Erythroblast (primary cell): Measurements from ENCODE around the gene KMT5C.

Experiments
- GATA1 ChIP-seq: IDR thresholded peaks from 2 replicates; pipeline ENCODE4 v1.6.1; 2011; ENCODE audit warnings: low read depth, mild to moderate bottlenecking, control low read depth, low read length, moderate library complexity
- POLR2A ChIP-seq: IDR thresholded peaks from 2 replicates; pipeline ENCODE4 v1.6.1; 2011; ENCODE audit warnings: mild to moderate bottlenecking, low read length

DNA sequence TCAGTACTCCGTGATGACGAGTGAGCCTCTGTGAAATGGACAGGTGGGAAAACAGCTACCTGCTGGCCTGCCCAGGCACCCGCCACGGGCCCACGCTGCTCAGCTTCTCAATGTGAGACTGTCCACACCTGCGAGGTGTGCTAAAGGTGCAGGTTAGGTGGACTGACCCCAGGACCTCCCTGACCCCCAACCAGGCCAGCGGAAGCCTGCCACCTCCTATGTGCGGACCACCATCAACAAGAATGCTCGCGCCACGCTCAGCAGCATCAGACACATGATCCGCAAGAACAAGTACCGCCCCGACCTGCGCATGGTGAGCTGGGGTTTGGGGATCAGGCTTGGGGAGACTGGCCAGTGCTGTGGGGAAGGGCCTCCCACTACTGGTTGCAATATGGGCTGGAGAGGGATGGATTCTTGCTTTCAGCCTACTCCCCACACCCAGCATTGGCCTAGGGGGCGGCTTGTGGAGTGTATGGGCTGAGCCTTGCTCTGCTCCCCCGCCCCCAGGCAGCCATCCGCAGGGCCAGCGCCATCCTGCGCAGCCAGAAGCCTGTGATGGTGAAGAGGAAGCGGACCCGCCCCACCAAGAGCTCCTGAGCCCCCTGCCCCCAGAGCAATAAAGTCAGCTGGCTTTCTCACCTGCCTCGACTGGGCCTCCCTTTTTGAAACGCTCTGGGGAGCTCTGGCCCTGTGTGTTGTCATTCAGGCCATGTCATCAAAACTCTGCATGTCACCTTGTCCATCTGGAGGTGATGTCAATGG, 48.2 kb downstream of the KMT5C start:
- TF ChIP-seq POLR2A: no peak
- TF ChIP-seq GATA1: no peak
